Measurements from ENCODE around the gene CRIP1. TPM values are rescaled to one million over a fixed set of nuclear protein-coding genes. Genes with fewer than 3 reads are reported as not detected.

The CRIP1 gene
- polyA plus RNA-seq, 4 donors = 27.4 to 44.0 (median 33.1) TPM

GRCh38 chr14:105450864-105451720, 35.6 kb upstream of the CRIP1 start:
- no peak for DNase-seq (ENCODE audit: low read depth in 4 of 4, low spot score in 2 of 4)

- DNase-seq (ENCODE audit: low read depth in 4 of 4, low spot score in 2 of 4) = no peak
Measured at GRCh38 chr14:105452963-105453362, 33.7 kb upstream of the CRIP1 start.

- DNase-seq (ENCODE audit: low read depth in 4 of 4, low spot score in 2 of 4) = no peak
Measured at GRCh38 chr14:105453847-105454246, 32.8 kb upstream of the CRIP1 start.

- no peak for DNase-seq (ENCODE audit: low read depth in 4 of 4, low spot score in 2 of 4)
Measured at GRCh38 chr14:105455086-105455640, 31.5 kb upstream of the CRIP1 start.

GRCh38 chr14:105455766-105456660, 30.7 kb upstream of the CRIP1 start:
- DNase-seq (ENCODE audit: low read depth in 4 of 4, low spot score in 2 of 4) = no peak

GRCh38 chr14:105456736-105457617, 29.7 kb upstream of the CRIP1 start:
- no peak for DNase-seq (ENCODE audit: low read depth in 4 of 4, low spot score in 2 of 4)

GRCh38 chr14:105458010-105458409, 28.7 kb upstream of the CRIP1 start:
- DNase-seq (ENCODE audit: low read depth in 4 of 4, low spot score in 2 of 4) = no peak

GRCh38 chr14:105458571-105458970, 28.1 kb upstream of the CRIP1 start:
- DNase-seq (ENCODE audit: low read depth in 4 of 4, low spot score in 2 of 4) = no peak

GRCh38 chr14:105460116-105460515, 26.6 kb upstream of the CRIP1 start:
- DNase-seq (ENCODE audit: low read depth in 4 of 4, low spot score in 2 of 4) = no peak

- DNase-seq (ENCODE audit: low read depth in 4 of 4, low spot score in 2 of 4) = no peak
Measured at GRCh38 chr14:105460616-105461015, 26.1 kb upstream of the CRIP1 start.

GRCh38 chr14:105461903-105462302, 24.8 kb upstream of the CRIP1 start:
- no peak for DNase-seq (ENCODE audit: low read depth in 4 of 4, low spot score in 2 of 4)

- DNase-seq (ENCODE audit: low read depth in 4 of 4, low spot score in 2 of 4) = no peak
Measured at GRCh38 chr14:105464501-105464900, 22.2 kb upstream of the CRIP1 start.

- DNase-seq (ENCODE audit: low read depth in 4 of 4, low spot score in 2 of 4) = no peak
Measured at GRCh38 chr14:105465209-105466031, 21.3 kb upstream of the CRIP1 start.

GRCh38 chr14:105466531-105467248, 20.0 kb upstream of the CRIP1 start:
- no peak for DNase-seq (ENCODE audit: low read depth in 4 of 4, low spot score in 2 of 4)

- no peak for DNase-seq (ENCODE audit: low read depth in 4 of 4, low spot score in 2 of 4)
Measured at GRCh38 chr14:105467249-105467941, 19.3 kb upstream of the CRIP1 start.

GRCh38 chr14:105467942-105468471, 18.7 kb upstream of the CRIP1 start:
- no peak for DNase-seq (ENCODE audit: low read depth in 4 of 4, low spot score in 2 of 4)

GRCh38 chr14:105468621-105469241, 18.0 kb upstream of the CRIP1 start:
- DNase-seq (ENCODE audit: low read depth in 4 of 4, low spot score in 2 of 4) = no peak

Measured in left renal cortex interstitium (tissue), 4 donors.